Omental fat pad (tissue), 4 donors: ENCODE results near the gene APOA5. TPM values are rescaled to one million over a fixed set of nuclear protein-coding genes. Genes with fewer than 3 reads are reported as not detected.
A peak's percentile ranks its signal among the peaks of the same experiment; 100 is the strongest.

ENCODE experiments used
- ATAC-seq: fragments of 150-250 bp; one replicate; pipeline ENCODE4 v1.9.1; 2016; ENCODE audit warnings: mild to moderate bottlenecking, moderate library complexity; ENCODE audit not compliant: low FRiP score
- DNase-seq: peaks from one replicate; pipeline ENCODE4 v3.0.0-alpha.2; 2019; ENCODE audit warnings: low spot score
- total RNA-seq, 4 donors: library from RNA; depleted of rRNA; stranded (reverse); fragments of >200 nt; gene quantifications; one replicate each; pipeline ENCODE4 v1.1.0, GENCODE V29; 2016
- TF ChIP-seq, protein P1 (sequence below), 3 donors: fragments of 450-650 bp; IDR thresholded peaks; one replicate each; pipeline ENCODE4 v1.5.1; 2016 to 2017; ENCODE audit warnings: antibody characterized with exemption in 3 of 3, mild to moderate bottlenecking in 3 of 3, moderate library complexity in 2 of 3

APOA5 gene
- total RNA-seq, 4 donors from 2014 or later: not detected

DNA sequence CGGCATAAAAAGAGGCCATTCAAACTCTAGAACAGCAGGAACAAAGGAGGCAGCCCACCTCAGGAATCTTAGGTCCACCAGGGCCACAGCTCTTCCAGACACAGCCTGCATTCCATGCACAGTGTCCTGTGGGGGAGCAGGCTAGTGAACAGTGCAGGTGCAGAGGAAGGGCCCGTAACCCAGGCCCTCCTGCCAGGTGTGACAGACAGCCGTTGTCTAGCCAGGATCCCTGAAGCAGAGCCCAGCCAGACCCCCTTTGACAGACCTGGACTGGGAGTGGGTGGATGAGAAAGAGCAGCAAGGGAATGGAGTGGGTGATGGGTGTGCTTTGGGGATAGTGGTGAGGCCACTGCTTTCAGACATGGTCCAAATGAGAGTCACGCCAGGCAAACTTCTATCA, 2.7 kb downstream of the APOA5 start:
- DNase-seq (no peak), ATAC-seq (no peak)
- TF ChIP-seq, protein P1, sequence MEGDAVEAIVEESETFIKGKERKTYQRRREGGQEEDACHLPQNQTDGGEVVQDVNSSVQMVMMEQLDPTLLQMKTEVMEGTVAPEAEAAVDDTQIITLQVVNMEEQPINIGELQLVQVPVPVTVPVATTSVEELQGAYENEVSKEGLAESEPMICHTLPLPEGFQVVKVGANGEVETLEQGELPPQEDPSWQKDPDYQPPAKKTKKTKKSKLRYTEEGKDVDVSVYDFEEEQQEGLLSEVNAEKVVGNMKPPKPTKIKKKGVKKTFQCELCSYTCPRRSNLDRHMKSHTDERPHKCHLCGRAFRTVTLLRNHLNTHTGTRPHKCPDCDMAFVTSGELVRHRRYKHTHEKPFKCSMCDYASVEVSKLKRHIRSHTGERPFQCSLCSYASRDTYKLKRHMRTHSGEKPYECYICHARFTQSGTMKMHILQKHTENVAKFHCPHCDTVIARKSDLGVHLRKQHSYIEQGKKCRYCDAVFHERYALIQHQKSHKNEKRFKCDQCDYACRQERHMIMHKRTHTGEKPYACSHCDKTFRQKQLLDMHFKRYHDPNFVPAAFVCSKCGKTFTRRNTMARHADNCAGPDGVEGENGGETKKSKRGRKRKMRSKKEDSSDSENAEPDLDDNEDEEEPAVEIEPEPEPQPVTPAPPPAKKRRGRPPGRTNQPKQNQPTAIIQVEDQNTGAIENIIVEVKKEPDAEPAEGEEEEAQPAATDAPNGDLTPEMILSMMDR (IDR thresholded peaks at IDR 0.05): no peak

DNA sequence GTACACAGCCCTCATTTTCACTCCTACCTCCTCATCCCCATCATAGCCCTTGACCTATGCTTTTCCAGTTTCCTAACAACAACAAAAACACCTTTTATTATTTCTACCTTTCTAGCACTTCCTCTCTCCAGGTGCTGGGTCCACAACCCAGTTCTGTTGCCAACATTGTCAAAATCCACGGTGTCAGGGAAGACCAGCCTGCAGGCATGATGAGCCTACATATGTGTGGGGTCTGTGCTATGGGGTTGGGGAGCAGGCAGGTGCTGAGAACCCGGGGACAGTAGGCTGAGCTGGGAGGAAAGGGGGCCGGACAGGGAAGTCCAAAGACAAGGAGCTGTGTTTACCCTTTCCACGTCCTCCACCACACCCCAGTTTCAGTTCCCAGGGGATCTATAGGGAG, 3.1 kb downstream of the APOA5 start:
- TF ChIP-seq, protein P1 (IDR thresholded peaks at IDR 0.05): no peak
- DNase-seq: no peak
- no peak for ATAC-seq

DNA sequence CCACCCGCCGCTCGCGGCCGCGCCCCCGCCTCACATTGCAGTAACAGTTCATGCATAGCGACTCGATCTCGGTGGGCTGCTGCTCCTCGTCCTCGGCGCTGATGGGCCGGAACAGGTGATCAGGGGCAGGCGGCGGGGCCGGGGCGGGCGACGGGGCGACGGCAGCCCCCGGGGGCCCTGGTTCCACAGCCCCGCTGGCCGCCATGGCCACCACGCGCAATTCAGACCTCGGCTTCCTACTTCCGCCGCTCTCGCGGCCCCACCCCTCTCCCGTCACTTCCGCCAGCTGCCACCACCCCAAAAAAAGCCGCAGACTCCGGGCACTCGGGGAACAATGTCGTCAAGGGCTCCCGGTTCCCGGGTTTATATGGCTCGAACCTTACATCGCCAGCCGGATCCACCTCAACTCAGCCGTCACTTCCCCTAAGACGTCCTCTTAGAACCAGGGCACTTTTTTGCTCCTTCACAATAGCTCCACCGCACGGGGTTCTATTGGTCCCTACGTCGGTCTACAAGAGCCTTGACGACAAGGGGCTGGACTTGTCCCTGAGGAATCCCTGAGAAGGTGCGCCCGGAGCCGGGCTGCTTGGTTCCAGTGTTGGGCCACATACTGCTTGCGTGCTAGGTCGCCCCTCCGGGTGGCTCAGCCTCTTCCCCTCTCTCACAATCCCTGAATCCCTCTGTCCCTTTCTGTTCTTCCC, 3.7 kb downstream of the APOA5 start, which contains the start of gene ZPR1:
TSS of gene ZPR1 (minus strand) at position 238 of the 701 bp plus-strand sequence. CDS start at position 205, 33 bp downstream.
- TF ChIP-seq, protein P1 (IDR thresholded peaks at IDR 0.05): no peak
- peak; percentile 51 for DNase-seq
- ATAC-seq: peak; percentile 59

DNA sequence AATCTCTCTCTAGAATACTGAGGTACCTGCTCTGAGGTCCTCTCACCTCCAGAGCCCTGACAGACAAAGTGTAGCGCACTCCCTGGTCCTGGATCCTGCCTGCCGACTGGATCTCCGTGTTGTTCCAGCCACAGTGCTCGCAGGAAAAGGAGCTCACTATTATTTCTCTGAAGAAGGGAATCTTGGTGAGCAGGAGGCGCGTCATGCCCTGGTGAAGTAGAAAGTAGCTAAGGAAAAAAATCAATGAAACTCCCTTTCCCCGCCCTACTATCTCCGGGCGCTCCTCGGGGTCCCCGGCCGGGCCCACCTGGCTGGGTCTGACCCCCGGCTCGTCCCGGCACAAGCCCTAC, 4.3 kb downstream of the APOA5 start:
- TF ChIP-seq, protein P1 (IDR thresholded peaks at IDR 0.05): no peak
- DNase-seq (no peak), ATAC-seq (peak; percentile 10)

DNA sequence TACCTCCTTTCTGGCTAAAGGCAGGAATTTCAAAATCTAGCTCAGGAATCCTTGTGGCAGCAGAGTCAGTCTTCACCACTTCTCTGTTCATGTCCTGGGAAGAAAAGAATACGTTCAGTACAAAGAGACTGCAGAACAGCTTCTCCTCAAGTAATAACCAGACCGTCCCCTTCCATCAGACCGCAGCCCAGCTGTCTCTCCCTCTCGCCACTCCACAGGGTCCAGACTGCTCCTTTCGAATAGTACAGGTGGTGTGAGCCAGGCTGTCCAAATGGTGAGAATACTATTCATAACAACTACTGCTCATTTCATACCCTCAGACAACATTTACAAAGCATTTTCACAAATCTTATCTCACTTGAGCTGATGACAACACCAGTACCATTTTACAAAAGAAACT, 4.7 kb downstream of the APOA5 start:
- DNase-seq: no peak
- TF ChIP-seq, protein P1 (IDR thresholded peaks at IDR 0.05): no peak
- no peak for ATAC-seq

DNA sequence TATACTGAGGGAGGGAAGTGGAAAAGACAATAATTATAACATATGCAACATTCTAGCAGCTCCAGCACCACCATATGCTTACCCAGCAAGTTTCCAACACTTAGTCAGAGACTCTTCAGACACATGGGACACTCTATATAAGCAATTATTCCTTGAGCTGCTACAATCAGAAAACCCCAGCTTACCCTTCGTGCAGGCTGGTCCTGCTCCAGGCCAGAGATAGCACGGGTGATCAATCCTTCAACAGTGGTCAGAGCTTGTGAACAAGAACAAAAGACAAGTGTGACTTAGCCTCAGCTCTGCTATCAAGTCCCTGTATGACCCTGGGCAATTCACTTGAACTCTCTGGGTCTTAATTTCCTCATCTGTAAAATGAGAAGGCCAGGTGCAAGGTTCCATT, 5.4 kb downstream of the APOA5 start:
- ATAC-seq (no peak), DNase-seq (no peak)
- TF ChIP-seq, protein P1 (IDR thresholded peaks at IDR 0.05): no peak

DNA sequence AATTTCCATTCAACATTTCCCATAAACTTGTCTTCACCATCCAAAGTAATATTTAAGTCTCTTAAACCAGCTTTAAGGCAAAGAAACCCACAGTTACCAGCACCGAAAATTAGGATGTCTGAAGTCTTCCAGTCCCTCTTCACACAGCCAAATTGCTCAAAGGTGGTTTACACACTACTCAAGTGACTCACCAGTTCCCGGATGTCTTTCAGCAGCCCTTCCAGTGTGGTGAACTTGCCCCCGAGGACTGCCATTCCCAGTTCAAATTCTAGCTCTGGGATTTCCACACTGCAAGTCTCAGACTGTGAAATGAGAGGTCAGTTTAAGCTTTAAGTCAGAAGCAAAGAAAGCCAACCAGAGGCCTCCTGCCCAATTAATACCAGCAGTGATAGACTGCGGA, 9.0 kb downstream of the APOA5 start:
- ATAC-seq: no peak
- no peak for DNase-seq
- TF ChIP-seq, protein P1 (IDR thresholded peaks at IDR 0.05): no peak
